NK-92 (cell line): ENCODE results near the gene EBPL.
"Not testable (repeated sequence)": the region's sequence is repeated elsewhere in the genome, so short reads cannot be mapped to it uniquely, and the experiment has no call there.

Experiments used
- DNase-seq: peaks from one replicate; lab custom pipeline; 2025; ENCODE audit not compliant: unreplicated experiment; lab: John Stamatoyannopoulos, UW

EBPL gene

GRCh38 chr13:49690995-49691784 is at the start of gene EBPL:
TSS of gene EBPL (minus strand) at chr13:49691486. CDS start at chr13:49691424, 62 bp downstream.
- DNase-seq: no peak

- DNase-seq: no peak
Measured at GRCh38 chr13:49740870-49741269, 49.6 kb upstream of the EBPL start.

GRCh38 chr13:49739498-49740187 is 48.4 kb upstream of the EBPL start:
- DNase-seq: no peak

GRCh38 chr13:49733181-49733951 is 42.1 kb upstream of the EBPL start:
- peak; percentile 3 for DNase-seq

GRCh38 chr13:49731766-49732165 is 40.5 kb upstream of the EBPL start:
- DNase-seq: no peak

- no peak for DNase-seq
Measured at GRCh38 chr13:49716615-49717014, 25.3 kb upstream of the EBPL start.

GRCh38 chr13:49714757-49715156 is 23.5 kb upstream of the EBPL start:
- DNase-seq: no peak

GRCh38 chr13:49711218-49711863 is 20.1 kb upstream of the EBPL start:
- no peak for DNase-seq

- DNase-seq: not testable (repeated sequence)
Measured at GRCh38 chr13:49704264-49704663, 13.0 kb upstream of the EBPL start.

- no peak for DNase-seq
Measured at GRCh38 chr13:49701491-49701890, 10.2 kb upstream of the EBPL start.

- DNase-seq: no peak
Measured at GRCh38 chr13:49697468-49697867, 6.2 kb upstream of the EBPL start.

- no peak for DNase-seq
Measured at GRCh38 chr13:49694446-49694845, 3.2 kb upstream of the EBPL start.

- no peak for DNase-seq
Measured at GRCh38 chr13:49693877-49694276, 2.6 kb upstream of the EBPL start.

GRCh38 chr13:49693191-49693733 is 2.0 kb upstream of the EBPL start:
- DNase-seq: no peak

GRCh38 chr13:49690133-49690994 is 922 bp downstream of the EBPL start:
- no peak for DNase-seq

- DNase-seq: no peak
Measured at GRCh38 chr13:49683489-49683888, 7.8 kb downstream of the EBPL start.

GRCh38 chr13:49681842-49682435 is 9.3 kb downstream of the EBPL start:
- no peak for DNase-seq

- DNase-seq: no peak
Measured at GRCh38 chr13:49679246-49679645, 12.0 kb downstream of the EBPL start.

- DNase-seq: no peak
Measured at GRCh38 chr13:49678191-49678914, 12.9 kb downstream of the EBPL start.
